ENCODE measurements around the gene ZNF638.
"Not testable (repeated sequence)": the region's sequence is repeated elsewhere in the genome, so short reads cannot be mapped to it uniquely, and the experiment has no call there.

Gene ZNF638

GRCh38 chr2:71428472-71429383 lies 97.1 kb downstream of the ZNF638 start:
- H3K27me3 ChIP-seq, result no peaks in the 10 kb centered on the region
- H3K4me1 ChIP-seq (ENCODE audit: control insufficient read depth in 1 of 2, insufficient read depth in 1 of 2, low read depth in 1 of 2, low read length in 1 of 2), result peaks cover 33 to 41% of the 10 kb centered on the region in 2 experiments
- no peak overlapping the region for H3K4me3 ChIP-seq (ENCODE audit: low read depth in 1 of 2, low read length in 1 of 2)
- TF ChIP-seq CTCF (IDR thresholded peaks at IDR 0.05), result no peak
- H3K36me3 ChIP-seq, result peaks cover 50% of the 10 kb centered on the region
- no peaks in the 10 kb centered on the region for H3K9me3 ChIP-seq
- no peak overlapping the region for H3K27ac ChIP-seq

- Histone ChIP-seq H3K27ac (peak overlapping the region; percentile 88), H3K4me1 (ENCODE audit: control insufficient read depth in 1 of 2, insufficient read depth in 1 of 2, low read depth in 1 of 2, low read length in 1 of 2) (peaks cover 62 to 69% of the 10 kb centered on the region in 2 experiments)
- not testable (repeated sequence) for H3K9me3 ChIP-seq; H3K4me3 ChIP-seq (ENCODE audit: low read depth in 1 of 2, low read length in 1 of 2); H3K27me3 ChIP-seq; H3K36me3 ChIP-seq
Observed at GRCh38 chr2:71445142-71445541, 113.6 kb downstream of the ZNF638 start.

GRCh38 chr2:71446505-71446904 lies 114.9 kb downstream of the ZNF638 start:
- H3K36me3 ChIP-seq, result no peaks in the 10 kb centered on the region
- peaks cover 70 to 82% of the 10 kb centered on the region in 2 experiments for H3K4me1 ChIP-seq (ENCODE audit: control insufficient read depth in 1 of 2, insufficient read depth in 1 of 2, low read depth in 1 of 2, low read length in 1 of 2)
- no peaks in the 10 kb centered on the region for H3K9me3 ChIP-seq
- no peak for TF ChIP-seq CTCF (IDR thresholded peaks at IDR 0.05)
- peak overlapping the region; percentile 88 for H3K27ac ChIP-seq
- H3K27me3 ChIP-seq, result no peaks in the 10 kb centered on the region
- H3K4me3 ChIP-seq (ENCODE audit: low read depth in 1 of 2, low read length in 1 of 2), result no peak overlapping the region

GRCh38 chr2:71449343-71449742 lies 117.8 kb downstream of the ZNF638 start:
- Histone ChIP-seq H3K27ac (peak overlapping the region; percentile 88), H3K4me3 (ENCODE audit: low read depth in 1 of 2, low read length in 1 of 2) (peak overlapping the region; percentile 88 to 97), H3K27me3 (no peaks in the 10 kb centered on the region), H3K4me1 (ENCODE audit: control insufficient read depth in 1 of 2, insufficient read depth in 1 of 2, low read depth in 1 of 2, low read length in 1 of 2) (peaks cover 84 to 88% of the 10 kb centered on the region in 2 experiments), H3K36me3 (no peaks in the 10 kb centered on the region), H3K9me3 (no peaks in the 10 kb centered on the region)
- TF ChIP-seq CTCF (IDR thresholded peaks at IDR 0.05), result no peak

GRCh38 chr2:71451705-71452104 lies 120.1 kb downstream of the ZNF638 start:
- peak overlapping the region; percentile 88 to 97 for H3K4me3 ChIP-seq (ENCODE audit: low read depth in 1 of 2, low read length in 1 of 2)
- peaks cover 84 to 89% of the 10 kb centered on the region in 2 experiments for H3K4me1 ChIP-seq (ENCODE audit: control insufficient read depth in 1 of 2, insufficient read depth in 1 of 2, low read depth in 1 of 2, low read length in 1 of 2)
- TF ChIP-seq CTCF (IDR thresholded peaks at IDR 0.05), result no peak
- H3K36me3 ChIP-seq, result peaks cover 21% of the 10 kb centered on the region
- H3K27ac ChIP-seq, result peak overlapping the region; percentile 88
- no peaks in the 10 kb centered on the region for H3K9me3 ChIP-seq
- no peaks in the 10 kb centered on the region for H3K27me3 ChIP-seq

GRCh38 chr2:71452565-71452964 lies 121.0 kb downstream of the ZNF638 start:
- Histone ChIP-seq H3K4me1 (ENCODE audit: control insufficient read depth in 1 of 2, insufficient read depth in 1 of 2, low read depth in 1 of 2, low read length in 1 of 2) (peaks cover 84 to 91% of the 10 kb centered on the region in 2 experiments), H3K9me3 (no peaks in the 10 kb centered on the region), H3K27me3 (no peaks in the 10 kb centered on the region), H3K36me3 (peaks cover 29% of the 10 kb centered on the region), H3K27ac (peak overlapping the region; percentile 88), H3K4me3 (ENCODE audit: low read depth in 1 of 2, low read length in 1 of 2) (peak overlapping the region; percentile 88 to 97)
- no peak for TF ChIP-seq CTCF (IDR thresholded peaks at IDR 0.05)
